Prostate gland (tissue), 2 donors: ENCODE measurements around the gene FUBP1. TPM values are rescaled to one million over a fixed set of nuclear protein-coding genes. Genes with fewer than 3 reads are reported as not detected.

Source experiments
- DNase-seq: peaks from one replicate; pipeline ENCODE4 v3.0.0-alpha.2; 2019; ENCODE audit warnings: low spot score
- H3K27ac ChIP-seq, 2 donors: fragments of 200-600 bp; sonication (generic); 2 replicates each; pipeline ENCODE4 v1.5.1; 2017 to 2019
- H3K27me3 ChIP-seq: fragments of 200-600 bp; sonication (generic); replicated peaks from 2 replicates; pipeline ENCODE4 v1.5.1; 2019; ENCODE audit not compliant: insufficient read depth
- H3K36me3 ChIP-seq, 2 donors: fragments of 200-600 bp; sonication (generic); 1 replicate in 1 of 2; 2 replicates in 1 of 2; pipeline versions ENCODE4 v1.5.1 to v1.8.1; 2017 to 2019
- H3K4me1 ChIP-seq: fragments of 200-600 bp; sonication (generic); replicated peaks from 2 replicates; pipeline ENCODE4 v1.5.1; 2019
- H3K4me3 ChIP-seq, 2 donors: fragments of 200-600 bp; sonication (generic); 2 replicates each; pipeline ENCODE4 v1.5.1; 2017 to 2019
- H3K9me3 ChIP-seq: fragments of 200-600 bp; sonication (generic); 2 replicates; pipeline ENCODE4 v1.5.1; 2017
- POLR2A ChIP-seq: fragments of 450-650 bp; IDR thresholded peaks from one replicate; pipeline ENCODE4 v1.6.1; 2016; ENCODE audit warnings: antibody characterized with exemption, mild to moderate bottlenecking
- POLR2AphosphoS5 ChIP-seq: sonication (generic); formaldehyde crosslinking; IDR thresholded peaks from one replicate; pipeline ENCODE4 v1.6.1; 2017; ENCODE audit warnings: antibody characterized with exemption
- WGBS: methylation state at CpG from one replicate; pipeline ENCODE4 v1.1.5; 2018; 5-methylcytosine and 5-hydroxymethylcytosine counted together
- intact Hi-C: fragments of 100-400 bp; cut with DNase I; formaldehyde crosslinking; loops from one replicate; pipeline ENCODE4 v1.14.2; 2022
- small RNA-seq, 2 donors: library from RNA; depleted of rRNA; stranded (forward); fragments of <200 nt; gene quantifications; one replicate each; pipeline ENCODE3, GENCODE V24; 2016
- total RNA-seq, 2 donors: library from RNA; depleted of rRNA; stranded (reverse); fragments of >200 nt; gene quantifications; one replicate each; pipeline ENCODE4 v1.1.0, GENCODE V29; 2016
- TF ChIP-seq, protein P1 (sequence below), 4 experiments: fragments of 200-600 bp in 2 of 4; fragments of 450-650 bp in 2 of 4; sonication (generic) in 2 of 4; IDR thresholded peaks; 1 replicate in 3 of 4; 2 replicates in 1 of 4; pipeline ENCODE4 v1.5.1; 2016 to 2019; ENCODE audit warnings: antibody characterized with exemption in 4 of 4, mild to moderate bottlenecking in 2 of 4, moderate library complexity in 2 of 4

FUBP1 gene
- total RNA-seq, 2 donors from 2014 or later: 109 to 126 TPM

DNA sequence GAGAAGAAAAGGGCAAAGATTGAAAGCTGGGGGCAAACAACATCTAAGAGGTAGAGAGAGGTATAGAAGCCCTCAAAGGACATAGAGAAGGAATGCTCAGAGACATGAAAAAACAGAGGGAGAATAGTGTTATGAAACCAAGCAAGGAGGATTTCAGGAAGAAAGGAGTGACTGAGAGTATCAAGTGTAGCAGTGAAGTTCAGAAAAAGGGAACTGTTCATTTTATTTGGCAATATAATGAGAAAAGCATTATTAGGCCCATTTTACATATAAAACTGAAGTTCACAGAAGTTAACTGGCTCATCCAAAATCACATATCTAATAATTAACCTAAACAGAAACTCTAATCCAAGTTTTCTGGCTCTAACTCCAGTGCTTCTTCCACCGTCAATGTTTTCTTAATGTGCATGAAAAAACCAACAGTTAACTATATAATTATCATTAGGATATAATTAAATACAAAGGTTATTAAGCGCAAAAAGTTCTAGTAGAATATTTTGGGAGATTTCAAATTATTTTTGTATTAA lies 72.8 kb downstream of the FUBP1 start:
- no peaks in the 10 kb centered on the region for H3K27me3 ChIP-seq
- no peak for DNase-seq
- 74% methylated on average over 2 of the region's 2 CpGs for WGBS
- intact Hi-C loops: no loop called here
- no peak overlapping the region for H3K4me3 ChIP-seq
- H3K4me1 ChIP-seq: no peaks in the 10 kb centered on the region
- no peak overlapping the region for H3K27ac ChIP-seq
- TF ChIP-seq POLR2A (no peak), POLR2AphosphoS5 (no peak)
- TF ChIP-seq, protein P1, sequence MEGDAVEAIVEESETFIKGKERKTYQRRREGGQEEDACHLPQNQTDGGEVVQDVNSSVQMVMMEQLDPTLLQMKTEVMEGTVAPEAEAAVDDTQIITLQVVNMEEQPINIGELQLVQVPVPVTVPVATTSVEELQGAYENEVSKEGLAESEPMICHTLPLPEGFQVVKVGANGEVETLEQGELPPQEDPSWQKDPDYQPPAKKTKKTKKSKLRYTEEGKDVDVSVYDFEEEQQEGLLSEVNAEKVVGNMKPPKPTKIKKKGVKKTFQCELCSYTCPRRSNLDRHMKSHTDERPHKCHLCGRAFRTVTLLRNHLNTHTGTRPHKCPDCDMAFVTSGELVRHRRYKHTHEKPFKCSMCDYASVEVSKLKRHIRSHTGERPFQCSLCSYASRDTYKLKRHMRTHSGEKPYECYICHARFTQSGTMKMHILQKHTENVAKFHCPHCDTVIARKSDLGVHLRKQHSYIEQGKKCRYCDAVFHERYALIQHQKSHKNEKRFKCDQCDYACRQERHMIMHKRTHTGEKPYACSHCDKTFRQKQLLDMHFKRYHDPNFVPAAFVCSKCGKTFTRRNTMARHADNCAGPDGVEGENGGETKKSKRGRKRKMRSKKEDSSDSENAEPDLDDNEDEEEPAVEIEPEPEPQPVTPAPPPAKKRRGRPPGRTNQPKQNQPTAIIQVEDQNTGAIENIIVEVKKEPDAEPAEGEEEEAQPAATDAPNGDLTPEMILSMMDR (IDR thresholded peaks at IDR 0.05): no peak
- no peaks in the 10 kb centered on the region for H3K9me3 ChIP-seq
- no peaks in the 10 kb centered on the region for H3K36me3 ChIP-seq

DNA sequence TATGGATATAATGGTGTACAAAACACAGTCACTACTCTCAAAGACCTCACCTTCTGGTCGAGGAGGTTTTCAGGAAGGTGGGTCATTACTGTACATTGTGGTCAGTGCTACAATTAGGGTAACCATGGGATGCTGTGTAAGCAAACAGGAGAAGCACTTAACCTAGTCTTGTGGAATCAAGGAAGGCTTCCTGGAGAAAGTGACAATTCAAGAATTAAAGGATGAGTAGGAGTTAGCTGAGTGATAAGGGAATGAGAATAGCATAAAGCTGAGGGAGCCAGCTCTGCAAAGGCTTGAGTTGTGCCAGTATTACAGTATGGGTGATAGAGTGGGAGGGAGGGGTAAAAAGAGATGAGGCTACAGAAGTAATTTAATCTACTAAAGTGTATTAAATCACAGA lies 73.3 kb downstream of the FUBP1 start:
- no peaks in the 10 kb centered on the region for H3K36me3 ChIP-seq
- WGBS: 79% methylated on average over 1 of the region's 1 CpG
- no peak overlapping the region for H3K4me3 ChIP-seq
- TF ChIP-seq, protein P1 (IDR thresholded peaks at IDR 0.05): no peak
- no peak for TF ChIP-seq POLR2A
- no peak for TF ChIP-seq POLR2AphosphoS5
- H3K27ac ChIP-seq: no peak overlapping the region
- DNase-seq: no peak
- intact Hi-C loops: no loop called here
- no peaks in the 10 kb centered on the region for H3K4me1 ChIP-seq
- no peaks in the 10 kb centered on the region for H3K9me3 ChIP-seq
- no peaks in the 10 kb centered on the region for H3K27me3 ChIP-seq

DNA sequence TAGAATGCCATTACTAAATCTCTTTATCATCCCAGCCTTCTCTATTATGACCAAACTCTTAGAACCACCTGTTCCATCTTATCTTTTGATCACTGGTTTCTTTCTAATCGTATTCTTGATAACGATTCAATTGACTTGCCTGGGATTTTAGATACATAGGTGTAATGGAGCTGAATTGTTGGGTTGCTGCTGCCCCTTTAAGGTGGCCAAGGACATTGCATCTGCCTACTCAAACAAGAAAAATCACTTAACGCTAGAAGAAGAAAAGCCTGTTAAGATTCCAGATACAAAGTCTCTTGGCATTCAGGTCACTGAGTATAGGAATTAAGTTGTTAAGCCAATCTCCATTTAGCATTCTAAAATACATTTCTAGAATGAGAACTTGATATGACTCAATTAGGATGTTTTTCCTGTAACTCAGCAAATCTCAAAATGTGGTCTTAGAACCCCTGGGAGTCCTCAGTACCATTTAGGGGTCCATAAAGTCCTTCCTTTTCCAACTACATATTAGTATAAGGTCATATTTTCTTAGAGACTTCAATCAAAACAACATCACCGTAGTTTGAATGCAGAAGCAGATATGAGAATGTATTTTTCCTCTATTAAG lies 78.1 kb downstream of the FUBP1 start:
- 12% methylated on average over 4 of the region's 4 CpGs for WGBS
- Histone ChIP-seq H3K9me3 (no peaks in the 10 kb centered on the region), H3K27me3 (no peaks in the 10 kb centered on the region), H3K4me3 (no peak overlapping the region), H3K36me3 (no peaks in the 10 kb centered on the region), H3K4me1 (no peaks in the 10 kb centered on the region), H3K27ac (no peak overlapping the region)
- TF ChIP-seq POLR2A (no peak), POLR2AphosphoS5 (no peak)
- TF ChIP-seq, protein P1 (IDR thresholded peaks at IDR 0.05): peak in 3 of 4 experiments; percentile 38 to 67 (median 51)
- intact Hi-C loops: no loop called here
- DNase-seq: peak; percentile 11

DNA sequence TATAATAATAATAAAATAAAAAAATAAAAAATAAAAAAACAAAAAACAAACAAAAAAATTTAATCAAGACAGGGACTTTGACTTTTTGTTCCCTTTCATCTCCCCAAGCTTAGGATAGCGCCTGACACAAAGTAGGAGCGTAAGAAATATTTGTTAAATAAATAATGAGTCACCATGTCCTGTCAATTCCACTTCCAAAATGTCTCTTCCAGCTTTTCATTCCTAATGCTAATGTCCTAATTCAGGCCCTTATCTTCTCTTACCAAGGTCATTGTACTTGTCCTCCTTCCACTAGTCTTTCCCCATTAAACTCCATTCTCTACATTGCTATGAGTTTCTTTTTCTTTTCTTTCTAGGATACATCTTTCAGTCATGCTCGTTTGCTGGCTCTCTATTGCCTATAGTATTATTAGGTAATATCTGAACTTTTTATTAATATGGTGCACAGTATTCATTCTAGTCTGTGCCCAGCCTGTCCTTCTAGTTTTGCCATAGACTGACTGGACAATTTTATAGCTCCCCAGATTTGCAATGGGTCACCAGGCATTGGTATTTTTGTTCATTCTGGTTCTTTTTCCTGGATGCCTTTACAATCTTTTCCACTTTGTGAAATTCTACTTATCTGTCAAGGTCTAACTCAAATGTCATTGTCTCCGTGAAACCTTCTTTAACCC lies 79.1 kb downstream of the FUBP1 start:
- TF ChIP-seq POLR2A (no peak), POLR2AphosphoS5 (no peak)
- TF ChIP-seq, protein P1 (IDR thresholded peaks at IDR 0.05): no peak
- Histone ChIP-seq H3K4me1 (no peaks in the 10 kb centered on the region), H3K27me3 (no peaks in the 10 kb centered on the region), H3K27ac (no peak overlapping the region), H3K4me3 (no peak overlapping the region), H3K36me3 (no peaks in the 10 kb centered on the region), H3K9me3 (no peaks in the 10 kb centered on the region)
- intact Hi-C loops: no loop called here
- 79% methylated on average over 4 of the region's 4 CpGs for WGBS
- DNase-seq: no peak

Small RNAs within 50 kb of the gene (small RNA-seq; reads per million reads assigned to genes)
- gene AC103591.3: 0 reads per million in 2 donors

Other genes starting within 250 kb of the FUBP1 start
- gene USP33, start 219.2 kb downstream of the FUBP1 start, total RNA-seq: 10 to 100 TPM; 46.2 to 49.9 TPM
- gene MIGA1, start 199.4 kb downstream of the FUBP1 start, total RNA-seq: 10 to 100 TPM; 16.2 to 19.3 TPM
- gene NEXN, start 90.4 kb downstream of the FUBP1 start, total RNA-seq: 10 to 100 TPM; 13.2 to 14.1 TPM
- gene DNAJB4, start 25.9 kb upstream of the FUBP1 start, total RNA-seq: 10 to 100 TPM; 15.8 to 22.8 TPM
- 1 to 10 TPM; 2.0 to 2.2 TPM for gene GIPC2, start 66.9 kb upstream of the FUBP1 start, total RNA-seq